IMR-90 (cell line): ENCODE data around the gene RASL10B.

Experiments
- BHLHE40 ChIP-seq: fragments of 150-350 bp; IDR thresholded peaks from 2 replicates; pipeline ENCODE4 v1.6.1; 2016; ENCODE audit warnings: mild to moderate bottlenecking, low read depth, low read length
- CEBPB ChIP-seq: IDR thresholded peaks from 2 replicates; pipeline ENCODE4 v1.6.1; 2012; ENCODE audit warnings: low read depth, low read length, improper control_type of control experiment
- CHD1 ChIP-seq: IDR thresholded peaks from 2 replicates; pipeline ENCODE4 v1.6.1; 2012; ENCODE audit warnings: low read depth, low read length, improper control_type of control experiment
- CTCF ChIP-seq: conservative IDR thresholded peaks from 2 replicates; pipeline ENCODE4 v1.5.1; 2012; ENCODE audit warnings: mild to moderate bottlenecking, low read depth, low read length, improper control_type of control experiment
- ELK1 ChIP-seq: fragments of 150-350 bp; IDR thresholded peaks from 2 replicates; pipeline ENCODE4 v1.6.1; 2016; ENCODE audit warnings: low read depth, mild to moderate bottlenecking, low read length, moderate library complexity, borderline replicate concordance
- FOS ChIP-seq: fragments of 150-350 bp; IDR thresholded peaks from 2 replicates; pipeline ENCODE4 v1.6.1; 2016; ENCODE audit warnings: low read depth, low read length
- MAZ ChIP-seq: IDR thresholded peaks from 2 replicates; pipeline ENCODE4 v1.6.1; 2012; ENCODE audit warnings: low read depth, mild to moderate bottlenecking, low read length, improper control_type of control experiment, moderate library complexity, borderline replicate concordance
- POLR2A ChIP-seq: IDR thresholded peaks from 2 replicates; pipeline ENCODE4 v1.6.1; 2012; ENCODE audit warnings: mild to moderate bottlenecking, low read depth, low read length
- RAD21 ChIP-seq: IDR thresholded peaks from 2 replicates; pipeline ENCODE4 v1.6.1; 2012; ENCODE audit warnings: low read length, improper control_type of control experiment
- RCOR1 ChIP-seq: IDR thresholded peaks from 2 replicates; pipeline ENCODE4 v1.6.1; 2012; ENCODE audit warnings: mild to moderate bottlenecking, low read length, improper control_type of control experiment; ENCODE audit not compliant: insufficient replicate concordance
- SMC3 ChIP-seq: fragments of 150-350 bp; IDR thresholded peaks from 2 replicates; pipeline ENCODE4 v1.6.1; 2016; ENCODE audit warnings: low read depth, mild to moderate bottlenecking, antibody characterized with exemption, low read length, moderate library complexity

- TF ChIP-seq CTCF: no peak
- TF ChIP-seq ELK1: no peak
- TF ChIP-seq RCOR1: no peak
- TF ChIP-seq CEBPB: no peak
- TF ChIP-seq FOS: no peak
- TF ChIP-seq RAD21: no peak
- TF ChIP-seq MAZ: no peak
- no peak for TF ChIP-seq POLR2A
- TF ChIP-seq BHLHE40: no peak
- no peak for TF ChIP-seq CHD1
- TF ChIP-seq SMC3: no peak
Observed at GRCh38 chr17:35683591-35683990, 47.8 kb upstream of the RASL10B start.
